ENCODE measurements around the gene ASPHD2.

ASPHD2 gene

DNA sequence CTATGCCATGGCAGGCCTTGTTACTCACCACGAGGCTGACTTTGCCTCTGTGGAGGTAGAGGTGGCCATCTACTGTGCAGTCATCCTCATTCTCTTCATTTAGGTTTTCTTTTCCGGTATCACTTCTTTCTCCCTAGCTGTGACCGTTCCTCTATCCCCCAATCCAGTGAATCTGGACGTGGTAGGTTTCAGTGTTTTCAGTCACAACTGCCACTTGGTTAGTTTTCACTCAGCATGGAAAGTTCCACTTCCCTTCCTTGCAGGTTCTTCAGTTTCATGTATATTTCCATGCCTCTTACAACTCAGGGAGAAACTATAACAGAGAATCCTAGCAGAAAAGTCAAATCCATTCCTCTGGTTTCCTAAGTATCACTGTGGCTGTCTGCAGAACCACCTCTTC is 52.6 kb downstream of the ASPHD2 start:
- peaks cover 23% of the 10 kb centered on the region for H3K36me3 Mint-ChIP-seq (ENCODE audit: low read depth)
- no peaks in the 10 kb centered on the region for H3K9me3 Mint-ChIP-seq
- H3K27ac Mint-ChIP-seq, result peak overlapping the region; percentile 93
- peak overlapping the region; percentile 92 for H3K4me3 Mint-ChIP-seq
- H3K27me3 Mint-ChIP-seq (ENCODE audit: low read depth), result no peaks in the 10 kb centered on the region
- no peak for DNase-seq (ENCODE audit: low spot score)
- H3K4me1 Mint-ChIP-seq (ENCODE audit: low read depth), result peaks cover 72% of the 10 kb centered on the region

DNA sequence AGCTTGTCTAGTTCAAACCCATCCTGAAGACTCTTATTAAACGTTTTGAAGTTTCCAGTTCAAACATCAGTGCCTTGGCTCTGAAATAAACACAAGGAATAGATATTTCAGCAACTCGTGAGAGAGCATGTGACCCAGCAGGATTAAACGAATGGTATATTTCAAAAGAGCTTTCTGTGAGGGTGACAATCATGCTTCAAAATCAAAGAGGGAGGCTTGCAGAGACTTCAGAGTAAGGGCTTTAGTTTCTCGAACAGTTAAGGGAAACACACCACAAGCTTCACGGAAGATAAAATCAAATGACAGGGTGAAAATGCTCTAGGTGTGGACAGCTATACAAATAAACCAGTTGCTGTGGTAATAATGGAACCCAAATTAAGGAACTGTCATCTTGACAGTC is 53.1 kb downstream of the ASPHD2 start:
- Mint-ChIP-seq H3K4me1 (ENCODE audit: low read depth) (peaks cover 67% of the 10 kb centered on the region), H3K27me3 (ENCODE audit: low read depth) (no peaks in the 10 kb centered on the region), H3K9me3 (no peaks in the 10 kb centered on the region), H3K27ac (peak overlapping the region; percentile 93), H3K36me3 (ENCODE audit: low read depth) (peaks cover 20% of the 10 kb centered on the region), H3K4me3 (peak overlapping the region; percentile 92)
- DNase-seq (ENCODE audit: low spot score), result no peak

DNA sequence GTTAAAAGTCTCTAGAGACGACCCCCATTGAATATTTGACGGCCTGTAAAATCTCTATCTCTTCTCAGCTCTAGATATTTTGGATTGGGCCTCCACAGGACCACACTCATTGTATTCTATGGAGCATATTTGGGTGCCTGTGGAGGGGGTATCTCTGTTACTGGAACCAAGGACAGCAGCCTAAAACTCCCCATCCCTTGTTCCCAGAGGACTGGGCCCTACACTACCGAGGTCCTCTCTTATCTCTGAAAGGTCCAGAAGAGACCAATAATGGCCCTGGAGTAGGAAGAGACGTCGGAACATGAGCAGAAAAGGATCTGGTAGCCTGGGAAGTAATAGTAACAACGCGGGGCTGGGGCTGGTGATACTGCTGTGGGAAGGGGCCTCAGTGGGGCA is 54.0 kb downstream of the ASPHD2 start:
- Mint-ChIP-seq H3K36me3 (ENCODE audit: low read depth) (peaks cover 11% of the 10 kb centered on the region), H3K27me3 (ENCODE audit: low read depth) (no peaks in the 10 kb centered on the region), H3K27ac (peak overlapping the region; percentile 93), H3K4me3 (peak overlapping the region; percentile 92), H3K9me3 (no peaks in the 10 kb centered on the region), H3K4me1 (ENCODE audit: low read depth) (peaks cover 59% of the 10 kb centered on the region)
- DNase-seq (ENCODE audit: low spot score), result no peak

DNA sequence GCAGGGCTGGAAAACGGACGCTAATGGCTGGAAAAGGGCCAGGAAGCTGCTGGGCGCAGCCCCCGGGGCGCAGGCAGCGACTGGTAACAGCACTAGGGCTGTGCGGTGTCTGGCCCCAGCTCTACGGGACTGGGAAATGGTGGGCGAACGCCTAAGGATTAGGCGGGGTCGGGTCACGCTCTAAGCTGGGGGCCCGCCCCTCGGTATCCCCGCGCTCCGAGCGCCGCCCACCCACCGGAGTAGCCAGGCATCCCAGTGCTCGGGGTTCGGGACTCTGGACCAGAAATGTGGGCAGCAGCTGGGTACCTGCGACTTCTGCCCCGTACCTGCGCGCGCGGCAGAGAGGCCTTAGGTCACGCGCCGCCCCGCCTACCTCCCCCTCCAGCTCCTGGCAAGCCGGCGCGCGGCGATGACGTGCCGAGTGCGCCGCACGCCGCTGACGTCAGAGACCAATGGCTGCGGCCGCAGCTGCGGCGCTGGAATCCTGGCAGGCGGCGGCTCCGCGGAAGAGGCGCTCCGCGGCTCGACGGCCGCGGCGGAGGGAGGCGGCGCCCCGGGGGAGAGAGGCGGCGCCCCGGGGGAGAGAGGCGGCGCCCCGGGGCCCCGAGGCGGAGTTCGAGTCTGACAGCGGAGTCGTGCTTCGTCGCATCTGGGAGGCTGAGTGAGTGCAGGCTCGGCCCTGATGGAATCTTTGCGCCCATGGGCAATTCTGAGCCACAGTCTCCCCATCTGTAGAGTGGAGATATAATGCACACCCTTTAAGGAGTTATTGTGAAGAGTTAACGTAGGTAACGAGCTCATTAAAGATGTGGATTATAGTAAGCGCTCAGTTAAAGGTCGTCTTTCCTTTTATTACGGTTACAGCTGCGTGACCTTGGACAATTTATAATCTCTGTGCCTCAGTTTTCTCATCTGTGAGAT is 54.6 kb downstream of the ASPHD2 start, which contains the start of the genes HPS4 and SRRD:
TSS of gene HPS4 (minus strand) at position 345 of the 921 bp plus-strand sequence. CDS start 2,021 bp downstream, outside the sequence.
TSS of gene SRRD (plus strand) at position 439 of the 921 bp plus-strand sequence. CDS start at position 453, 14 bp downstream.
- H3K9me3 Mint-ChIP-seq, result no peaks in the 10 kb centered on the region
- H3K27ac Mint-ChIP-seq, result peak within 1 kb of the TSS; percentile 93
- peaks cover 59% of the 10 kb centered on the region for H3K4me1 Mint-ChIP-seq (ENCODE audit: low read depth)
- H3K36me3 Mint-ChIP-seq (ENCODE audit: low read depth), result peaks cover 11% of the 10 kb centered on the region
- H3K27me3 Mint-ChIP-seq (ENCODE audit: low read depth), result no peaks in the 10 kb centered on the region
- peak; percentile 93 for DNase-seq (ENCODE audit: low spot score)
- peak within 1 kb of the TSS; percentile 92 for H3K4me3 Mint-ChIP-seq

DNA sequence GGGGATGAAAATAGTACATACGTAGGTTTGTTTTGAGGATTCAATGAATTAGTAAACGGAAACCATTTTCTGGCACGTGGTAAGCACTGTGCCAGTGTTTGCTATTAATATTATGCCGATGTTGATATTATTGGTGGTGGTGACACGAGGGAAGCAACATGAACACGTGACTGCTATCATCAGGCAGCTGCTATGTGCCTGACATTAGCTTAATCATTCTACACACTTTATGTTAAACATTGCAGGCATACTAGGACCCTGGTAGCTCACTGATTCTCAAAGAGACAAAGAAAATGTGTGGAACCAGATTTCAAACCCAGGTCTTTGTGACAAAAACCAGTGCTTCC is 55.3 kb downstream of the ASPHD2 start:
- Mint-ChIP-seq H3K36me3 (ENCODE audit: low read depth) (peaks cover 14% of the 10 kb centered on the region), H3K4me3 (peak overlapping the region; percentile 92), H3K4me1 (ENCODE audit: low read depth) (peaks cover 52% of the 10 kb centered on the region), H3K27ac (peak overlapping the region; percentile 93), H3K9me3 (no peaks in the 10 kb centered on the region), H3K27me3 (ENCODE audit: low read depth) (no peaks in the 10 kb centered on the region)
- no peak for DNase-seq (ENCODE audit: low spot score)

DNA sequence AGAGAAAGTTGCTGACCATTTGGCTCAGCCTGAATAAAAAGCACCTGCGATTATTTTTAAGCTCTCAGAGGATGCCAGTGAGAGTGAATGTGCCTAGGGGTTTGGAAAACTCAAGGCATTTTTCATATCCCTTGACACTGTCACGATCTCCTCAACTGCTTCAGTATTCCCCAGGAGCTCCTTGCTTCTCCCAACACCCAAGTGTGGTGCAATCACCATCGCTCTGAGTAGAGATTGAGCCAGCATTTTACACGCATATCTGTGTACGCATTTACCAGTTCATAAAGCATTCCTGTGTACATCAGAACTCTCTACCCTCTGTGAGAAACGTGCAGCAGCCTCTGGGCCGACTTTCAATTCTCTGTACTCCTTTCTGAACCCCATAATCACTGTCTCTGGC is 56.0 kb downstream of the ASPHD2 start:
- Mint-ChIP-seq H3K27me3 (ENCODE audit: low read depth) (no peaks in the 10 kb centered on the region), H3K27ac (peak overlapping the region; percentile 55), H3K36me3 (ENCODE audit: low read depth) (peaks cover 12% of the 10 kb centered on the region), H3K4me1 (ENCODE audit: low read depth) (peaks cover 45% of the 10 kb centered on the region), H3K4me3 (peak overlapping the region; percentile 54), H3K9me3 (no peaks in the 10 kb centered on the region)
- DNase-seq (ENCODE audit: low spot score), result no peak

DNA sequence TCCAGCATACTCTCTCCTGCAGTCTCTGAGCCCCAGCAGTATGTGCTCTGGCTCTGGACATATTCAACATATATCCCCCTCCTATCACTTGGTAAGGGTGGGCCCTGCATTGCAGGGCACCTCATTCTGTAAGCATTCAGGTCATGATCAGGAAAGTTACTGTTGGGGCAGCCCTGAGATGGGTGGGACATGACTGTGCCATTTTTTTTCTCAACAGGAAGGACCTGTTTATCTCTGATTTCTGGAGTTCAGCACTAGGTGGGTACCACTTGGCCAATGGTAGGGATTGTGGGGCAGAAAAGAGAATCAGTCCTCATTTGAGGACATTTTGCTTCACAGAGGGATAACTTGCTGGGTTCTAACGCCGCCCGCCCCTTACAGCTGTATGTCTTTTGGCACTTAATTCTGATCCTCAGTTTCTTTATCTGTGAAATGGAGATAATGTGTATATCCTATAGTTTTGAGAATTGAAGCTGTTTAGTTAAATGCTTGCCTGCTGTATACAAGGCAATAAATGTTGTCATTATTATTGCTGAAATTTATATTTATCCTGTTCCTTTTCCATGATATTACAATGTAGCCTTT is 56.8 kb downstream of the ASPHD2 start:
- no peak for DNase-seq (ENCODE audit: low spot score)
- H3K36me3 Mint-ChIP-seq (ENCODE audit: low read depth), result peaks cover 14% of the 10 kb centered on the region
- H3K9me3 Mint-ChIP-seq, result no peaks in the 10 kb centered on the region
- no peaks in the 10 kb centered on the region for H3K27me3 Mint-ChIP-seq (ENCODE audit: low read depth)
- H3K27ac Mint-ChIP-seq, result peak overlapping the region; percentile 55
- peaks cover 39% of the 10 kb centered on the region for H3K4me1 Mint-ChIP-seq (ENCODE audit: low read depth)
- H3K4me3 Mint-ChIP-seq, result peak overlapping the region; percentile 54

DNA sequence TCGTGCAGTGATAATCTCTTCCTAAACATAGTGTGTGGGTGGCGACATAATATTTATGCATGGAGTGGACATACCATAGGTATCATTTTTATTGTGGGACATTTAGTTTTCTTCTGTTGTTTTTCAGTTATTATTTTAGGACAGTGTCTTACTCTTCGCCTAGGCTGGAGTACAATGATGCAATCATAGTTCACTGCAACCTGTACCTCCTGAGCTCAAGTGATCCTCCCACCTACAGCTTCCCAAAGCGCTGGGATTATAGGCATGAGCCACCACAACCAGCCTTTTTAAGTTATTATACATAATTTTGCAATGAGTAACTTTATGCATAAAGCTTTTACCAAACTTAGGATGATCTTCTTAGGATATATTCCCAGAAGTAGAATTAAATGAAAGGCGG is 57.3 kb downstream of the ASPHD2 start:
- DNase-seq (ENCODE audit: low spot score), result no peak
- H3K36me3 Mint-ChIP-seq (ENCODE audit: low read depth), result peaks cover 14% of the 10 kb centered on the region
- no peaks in the 10 kb centered on the region for H3K9me3 Mint-ChIP-seq
- no peak overlapping the region for H3K4me3 Mint-ChIP-seq
- no peaks in the 10 kb centered on the region for H3K27me3 Mint-ChIP-seq (ENCODE audit: low read depth)
- H3K4me1 Mint-ChIP-seq (ENCODE audit: low read depth), result peaks cover 34% of the 10 kb centered on the region
- H3K27ac Mint-ChIP-seq, result no peak overlapping the region

DNA sequence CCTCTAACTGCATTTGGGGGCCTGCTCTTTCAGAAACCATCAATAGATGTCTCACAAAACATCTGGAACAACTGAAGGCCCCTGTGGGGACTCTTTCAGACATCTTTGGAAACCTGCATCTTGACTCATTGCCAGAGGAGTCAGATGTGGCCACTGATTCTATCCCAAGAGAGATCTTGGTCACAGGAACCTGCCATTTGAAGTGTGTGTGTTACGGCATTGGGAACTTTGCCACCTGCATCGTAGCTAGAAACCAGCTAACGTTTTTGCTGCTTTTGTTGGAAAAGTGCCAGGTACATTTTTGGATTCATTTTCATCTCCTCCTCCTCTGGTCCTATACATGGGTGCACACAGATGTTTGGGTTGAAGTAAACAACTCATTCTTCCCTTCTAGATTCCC is 58.9 kb downstream of the ASPHD2 start:
- Mint-ChIP-seq H3K27ac (no peak overlapping the region), H3K27me3 (ENCODE audit: low read depth) (no peaks in the 10 kb centered on the region), H3K9me3 (no peaks in the 10 kb centered on the region), H3K4me1 (ENCODE audit: low read depth) (peaks cover 20% of the 10 kb centered on the region), H3K36me3 (ENCODE audit: low read depth) (peaks cover 25% of the 10 kb centered on the region), H3K4me3 (no peak overlapping the region)
- no peak for DNase-seq (ENCODE audit: low spot score)

DNA sequence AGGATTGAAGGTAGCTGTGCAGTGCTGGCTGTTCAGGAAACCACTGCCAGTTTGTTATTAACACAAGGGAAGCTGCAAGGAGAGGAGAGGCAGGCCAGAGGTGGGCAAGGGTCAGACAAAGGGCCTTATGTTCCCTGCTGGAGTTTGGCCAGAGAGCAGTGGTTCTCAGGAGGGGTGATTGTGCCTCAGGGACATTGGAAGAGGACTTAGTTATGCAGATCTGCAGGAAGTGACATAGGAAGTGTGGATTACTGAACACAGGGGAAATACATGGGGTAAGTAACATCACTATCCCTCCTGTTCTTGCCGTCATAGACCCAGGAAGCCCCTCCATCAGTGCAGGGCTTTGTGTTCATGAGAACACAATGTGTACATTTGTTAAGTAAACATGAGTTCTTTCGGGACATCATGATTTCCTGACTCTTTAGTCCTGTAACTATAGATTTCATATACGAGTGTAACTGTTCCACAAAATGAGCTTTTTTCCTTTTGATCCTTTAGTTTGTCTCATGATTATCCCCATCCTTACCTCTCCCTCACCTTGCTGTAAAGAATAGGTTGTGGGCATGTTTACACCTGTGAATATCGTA is 60.5 kb downstream of the ASPHD2 start:
- H3K27ac Mint-ChIP-seq, result no peak overlapping the region
- no peaks in the 10 kb centered on the region for H3K9me3 Mint-ChIP-seq
- H3K4me3 Mint-ChIP-seq, result no peak overlapping the region
- peaks cover 20% of the 10 kb centered on the region for H3K4me1 Mint-ChIP-seq (ENCODE audit: low read depth)
- DNase-seq (ENCODE audit: low spot score), result no peak
- no peaks in the 10 kb centered on the region for H3K27me3 Mint-ChIP-seq (ENCODE audit: low read depth)
- peaks cover 37% of the 10 kb centered on the region for H3K36me3 Mint-ChIP-seq (ENCODE audit: low read depth)

DNA sequence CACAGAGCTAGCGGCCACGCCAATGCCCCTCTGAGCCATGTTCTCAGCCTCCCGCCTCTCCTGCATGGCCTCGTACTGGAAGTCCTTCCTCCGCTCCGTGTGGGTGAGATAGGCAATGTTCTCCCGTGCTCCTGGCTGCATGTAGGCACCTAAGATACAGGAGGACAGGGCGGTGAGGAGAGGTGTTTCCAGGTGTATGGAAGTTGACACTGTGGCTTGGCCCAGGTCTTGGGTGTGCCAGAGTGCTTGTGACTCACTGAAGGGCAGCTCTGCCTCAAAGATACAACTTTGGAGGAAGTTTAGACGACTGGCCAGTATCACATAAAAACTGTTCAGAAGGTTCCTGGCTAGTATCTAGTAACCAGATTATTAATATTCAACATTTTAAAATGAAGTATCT is 63.2 kb downstream of the ASPHD2 start:
- Mint-ChIP-seq H3K36me3 (ENCODE audit: low read depth) (peaks cover 53% of the 10 kb centered on the region), H3K27ac (no peak overlapping the region), H3K4me3 (no peak overlapping the region), H3K9me3 (no peaks in the 10 kb centered on the region), H3K4me1 (ENCODE audit: low read depth) (peaks cover 7% of the 10 kb centered on the region), H3K27me3 (ENCODE audit: low read depth) (no peaks in the 10 kb centered on the region)
- DNase-seq (ENCODE audit: low spot score), result no peak

DNA sequence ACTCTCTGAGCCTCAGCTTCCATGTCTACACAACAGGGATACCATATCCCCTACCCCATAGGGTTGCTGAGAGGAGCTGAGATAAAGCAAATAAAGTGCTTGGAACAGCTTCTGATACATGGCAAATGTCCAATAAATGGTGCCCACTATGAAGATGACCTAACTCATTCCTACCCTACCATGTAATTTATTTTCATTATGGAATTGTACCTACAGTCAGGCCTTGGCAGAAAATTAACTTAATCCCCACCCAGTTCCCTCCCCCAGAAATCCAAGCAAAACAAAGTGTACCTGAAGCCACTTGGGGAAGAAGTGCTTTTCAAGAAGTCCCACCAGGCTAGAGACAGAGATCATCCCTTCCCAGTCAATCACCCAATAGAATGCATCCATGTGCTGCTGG is 65.4 kb downstream of the ASPHD2 start:
- no peak overlapping the region for H3K4me3 Mint-ChIP-seq
- H3K27ac Mint-ChIP-seq, result no peak overlapping the region
- no peak for DNase-seq (ENCODE audit: low spot score)
- peaks cover 7% of the 10 kb centered on the region for H3K4me1 Mint-ChIP-seq (ENCODE audit: low read depth)
- no peaks in the 10 kb centered on the region for H3K27me3 Mint-ChIP-seq (ENCODE audit: low read depth)
- H3K36me3 Mint-ChIP-seq (ENCODE audit: low read depth), result peaks cover 58% of the 10 kb centered on the region
- no peaks in the 10 kb centered on the region for H3K9me3 Mint-ChIP-seq

Measured in T-helper 2 cell treated with Interferon-gamma antibody and Interleukin-4, amounts not matched to agents 5 μg/mL and 100 μg/mL, for 36 hours (primary cell).